ENCODE data around the gene ABHD17C.

GRCh38 chr15:80764535-80764934, 69.4 kb downstream of the ABHD17C start:
- TF ChIP-seq CTCF (IDR thresholded peaks at IDR 0.05) (no peak), POLR2AphosphoS5 (IDR thresholded peaks at IDR 0.05; ENCODE audit: low read depth, low read length) (no peak), TCF7L2 (IDR thresholded peaks at IDR 0.05; ENCODE audit: low read depth, low read length) (no peak), REST (IDR thresholded peaks at IDR 0.05; ENCODE audit: insufficient read depth in 1 of 2, low read depth in 2 of 2, low read length in 1 of 2) (no peak), SIN3A (IDR thresholded peaks at IDR 0.05; ENCODE audit: borderline replicate concordance, insufficient read depth, low read depth, low read length) (no peak)
